Measurements from ENCODE around the gene ZFAND3.
A peak's percentile ranks its signal among the peaks of the same experiment; 100 is the strongest.

ZFAND3 gene

DNA sequence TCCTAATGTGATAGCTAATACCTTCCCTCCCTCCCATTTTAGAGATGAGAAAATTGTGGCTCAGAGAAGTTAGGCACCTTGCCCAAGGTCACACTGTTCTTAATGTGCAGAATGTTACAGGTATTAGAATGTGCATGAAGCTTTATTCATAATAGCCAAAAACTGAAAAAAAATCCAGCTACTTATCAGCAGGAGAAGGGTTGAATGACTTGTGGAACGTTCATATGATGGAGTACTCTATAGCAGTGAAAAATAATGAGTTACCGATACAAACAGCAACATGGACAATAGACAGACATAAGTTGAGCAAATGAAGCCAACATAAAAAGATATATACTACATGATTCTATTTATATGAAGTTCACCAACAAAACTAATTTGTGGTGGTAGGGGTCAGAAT is 37.7 kb upstream of the ZFAND3 start:
- no peak for TF ChIP-seq CTCF (IDR thresholded peaks at IDR 0.05; ENCODE audit: low read depth, low read length, missing control alignments)
- H3K4me3 ChIP-seq (replicated peaks; ENCODE audit: low read depth, low read length): no peak overlapping the region
- DNase-seq (ENCODE audit: extremely low read depth, low read depth): no peak

- TF ChIP-seq CTCF (IDR thresholded peaks at IDR 0.05; ENCODE audit: low read depth, low read length, missing control alignments): no peak
- no peak for DNase-seq (ENCODE audit: extremely low read depth, low read depth)
Observed at GRCh38 chr6:37783025-37783855, 36.3 kb upstream of the ZFAND3 start.

DNA sequence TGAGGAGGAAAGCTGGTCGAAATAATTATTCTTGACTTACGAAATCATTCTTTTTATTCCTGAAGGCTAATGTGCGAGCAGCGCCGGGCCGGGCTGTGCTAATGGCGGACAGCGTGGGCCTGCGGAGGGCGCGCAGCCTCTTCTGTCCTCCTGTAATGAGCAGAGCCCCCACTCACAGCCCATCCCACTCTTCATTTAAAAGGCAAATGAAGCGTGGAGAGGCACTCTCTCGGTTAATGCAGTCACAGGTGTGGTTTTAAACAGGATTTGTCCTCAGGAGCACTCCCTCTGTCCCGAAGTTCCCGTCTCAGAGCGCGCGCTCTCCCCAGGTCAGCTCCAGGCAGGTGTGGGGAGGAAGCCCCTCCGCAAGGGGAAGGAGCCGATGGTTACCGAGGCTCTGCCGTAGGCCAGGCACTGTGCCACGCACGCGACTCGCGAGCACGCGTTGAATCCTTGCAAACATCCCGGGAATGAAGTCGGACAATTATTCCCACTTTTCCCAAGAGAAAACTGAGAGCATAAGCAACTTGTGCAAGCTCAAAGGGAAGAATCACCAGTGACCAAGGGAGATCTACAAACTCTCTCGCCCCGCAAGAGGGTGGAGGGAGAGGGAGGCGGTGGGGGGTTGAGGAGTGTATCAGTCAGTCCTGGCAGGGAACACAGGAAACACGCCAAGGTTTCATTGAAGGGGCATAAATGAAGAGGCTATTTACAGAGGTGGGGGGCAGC is 35.5 kb upstream of the ZFAND3 start:
- no peak for TF ChIP-seq CTCF (IDR thresholded peaks at IDR 0.05; ENCODE audit: low read depth, low read length, missing control alignments)
- no peak for DNase-seq (ENCODE audit: extremely low read depth, low read depth)
- no peak overlapping the region for H3K4me3 ChIP-seq (replicated peaks; ENCODE audit: low read depth, low read length)

More at GRCh38 chr6:37783025-37783855, 36.3 kb upstream of the ZFAND3 start:
- H3K4me3 ChIP-seq (replicated peaks; ENCODE audit: low read depth, low read length): 0 out of 2 replicates have a peak overlapping the region, but pooled peaks have one; percentile 3

DNA sequence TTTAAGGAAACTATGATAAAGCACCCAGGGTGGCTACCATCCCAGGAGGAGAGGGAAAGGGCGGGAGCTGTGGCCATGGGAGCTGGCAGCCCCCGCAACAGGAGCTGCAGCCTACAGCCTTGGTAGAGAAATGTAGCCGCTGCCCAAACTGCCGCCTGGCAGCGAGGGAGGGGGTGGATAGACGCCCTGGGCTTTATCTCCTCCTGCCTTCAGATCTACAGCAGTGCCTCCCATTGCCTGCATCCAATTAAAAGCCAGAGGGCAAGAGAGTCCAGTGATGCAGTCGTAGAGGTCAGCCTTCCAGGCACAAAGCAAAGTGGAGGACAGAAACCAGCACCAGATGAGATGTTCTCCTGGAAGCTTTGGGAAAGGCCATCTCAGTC is 35.0 kb upstream of the ZFAND3 start:
- DNase-seq (ENCODE audit: extremely low read depth, low read depth): no peak
- no peak overlapping the region for H3K4me3 ChIP-seq (replicated peaks; ENCODE audit: low read depth, low read length)
- TF ChIP-seq CTCF (IDR thresholded peaks at IDR 0.05; ENCODE audit: low read depth, low read length, missing control alignments): no peak

GRCh38 chr6:37785002-37785662 is 34.4 kb upstream of the ZFAND3 start:
- no peak for DNase-seq (ENCODE audit: extremely low read depth, low read depth)
- no peak overlapping the region for H3K4me3 ChIP-seq (replicated peaks; ENCODE audit: low read depth, low read length)
- TF ChIP-seq CTCF (IDR thresholded peaks at IDR 0.05; ENCODE audit: low read depth, low read length, missing control alignments): no peak

- TF ChIP-seq CTCF (IDR thresholded peaks at IDR 0.05; ENCODE audit: low read depth, low read length, missing control alignments): no peak
- no peak for DNase-seq (ENCODE audit: extremely low read depth, low read depth)
- no peak overlapping the region for H3K4me3 ChIP-seq (replicated peaks; ENCODE audit: low read depth, low read length)
Observed at GRCh38 chr6:37785663-37786270, 33.8 kb upstream of the ZFAND3 start.

Measured in HFF-Myc (cell line).